Measurements from ENCODE around the gene GRIK4.

GRCh38 chr11:120462825-120463224, 48.7 kb upstream of the GRIK4 start:
- TF ChIP-seq NFYB (IDR thresholded peaks at IDR 0.05; ENCODE audit: extremely low read depth, insufficient read length) (no peak), ZNF121 (CRISPR knock-in tag; conservative IDR thresholded peaks at IDR 0.05) (no peak), USF2 (CRISPR knock-in tag; IDR thresholded peaks at IDR 0.05) (no peak), THRA (IDR thresholded peaks at IDR 0.05) (no peak), SNRNP70 (optimal IDR thresholded peaks at IDR 0.05; ENCODE audit: low read depth, low read length) (no peak), CBFB (CRISPR knock-in tag; IDR thresholded peaks at IDR 0.05) (no peak), HMG20B (CRISPR knock-in tag; IDR thresholded peaks at IDR 0.05) (no peak), ATF2 (CRISPR knock-in tag; IDR thresholded peaks at IDR 0.05) (no peak)
- TF ChIP-seq, protein P1, sequence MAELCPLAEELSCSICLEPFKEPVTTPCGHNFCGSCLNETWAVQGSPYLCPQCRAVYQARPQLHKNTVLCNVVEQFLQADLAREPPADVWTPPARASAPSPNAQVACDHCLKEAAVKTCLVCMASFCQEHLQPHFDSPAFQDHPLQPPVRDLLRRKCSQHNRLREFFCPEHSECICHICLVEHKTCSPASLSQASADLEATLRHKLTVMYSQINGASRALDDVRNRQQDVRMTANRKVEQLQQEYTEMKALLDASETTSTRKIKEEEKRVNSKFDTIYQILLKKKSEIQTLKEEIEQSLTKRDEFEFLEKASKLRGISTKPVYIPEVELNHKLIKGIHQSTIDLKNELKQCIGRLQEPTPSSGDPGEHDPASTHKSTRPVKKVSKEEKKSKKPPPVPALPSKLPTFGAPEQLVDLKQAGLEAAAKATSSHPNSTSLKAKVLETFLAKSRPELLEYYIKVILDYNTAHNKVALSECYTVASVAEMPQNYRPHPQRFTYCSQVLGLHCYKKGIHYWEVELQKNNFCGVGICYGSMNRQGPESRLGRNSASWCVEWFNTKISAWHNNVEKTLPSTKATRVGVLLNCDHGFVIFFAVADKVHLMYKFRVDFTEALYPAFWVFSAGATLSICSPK (IDR thresholded peaks at IDR 0.05; ENCODE audit: borderline replicate concordance), result no peak
- TF ChIP-seq, protein P2, sequence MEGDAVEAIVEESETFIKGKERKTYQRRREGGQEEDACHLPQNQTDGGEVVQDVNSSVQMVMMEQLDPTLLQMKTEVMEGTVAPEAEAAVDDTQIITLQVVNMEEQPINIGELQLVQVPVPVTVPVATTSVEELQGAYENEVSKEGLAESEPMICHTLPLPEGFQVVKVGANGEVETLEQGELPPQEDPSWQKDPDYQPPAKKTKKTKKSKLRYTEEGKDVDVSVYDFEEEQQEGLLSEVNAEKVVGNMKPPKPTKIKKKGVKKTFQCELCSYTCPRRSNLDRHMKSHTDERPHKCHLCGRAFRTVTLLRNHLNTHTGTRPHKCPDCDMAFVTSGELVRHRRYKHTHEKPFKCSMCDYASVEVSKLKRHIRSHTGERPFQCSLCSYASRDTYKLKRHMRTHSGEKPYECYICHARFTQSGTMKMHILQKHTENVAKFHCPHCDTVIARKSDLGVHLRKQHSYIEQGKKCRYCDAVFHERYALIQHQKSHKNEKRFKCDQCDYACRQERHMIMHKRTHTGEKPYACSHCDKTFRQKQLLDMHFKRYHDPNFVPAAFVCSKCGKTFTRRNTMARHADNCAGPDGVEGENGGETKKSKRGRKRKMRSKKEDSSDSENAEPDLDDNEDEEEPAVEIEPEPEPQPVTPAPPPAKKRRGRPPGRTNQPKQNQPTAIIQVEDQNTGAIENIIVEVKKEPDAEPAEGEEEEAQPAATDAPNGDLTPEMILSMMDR (IDR thresholded peaks at IDR 0.05 in 2 of 3, conservative IDR thresholded peaks at IDR 0.05 in 1 of 3; ENCODE audit: insufficient read depth in 2 of 3, low read depth in 1 of 3, low read length in 3 of 3), result no peak

Data from K562 (cell line).